SK-N-SH treated with all-trans-retinoic acid at 6 μM for 48 hours (cell line): ENCODE results near the gene C9orf43.

Experiments
- PATZ1 ChIP-seq: fragments of 250-450 bp; sonication (Bioruptor Pico); IDR thresholded peaks from 2 replicates; pipeline ENCODE4 v1.8.0; 2020; ENCODE audit warnings: mild to moderate bottlenecking, moderate library complexity, borderline replicate concordance
- ZFP3 ChIP-seq: fragments of 250-450 bp; sonication (Bioruptor Pico); IDR thresholded peaks from 2 replicates; pipeline ENCODE4 v1.5.0; 2020; ENCODE audit warnings: mild to moderate bottlenecking, moderate library complexity
- ZFP30 ChIP-seq: fragments of 450-650 bp; formaldehyde crosslinking; IDR thresholded peaks from 2 replicates; pipeline ENCODE4 v1.5.0; 2022; ENCODE audit warnings: mild to moderate bottlenecking, moderate library complexity

- no peak for TF ChIP-seq PATZ1 (CRISPR knock-in tag)
- no peak for TF ChIP-seq ZFP30
- no peak for TF ChIP-seq ZFP3
These were observed 61.7 kb downstream of the C9orf43 start for GRCh38 chr9:113472199-113472598.
